GM19455 (cell line): ENCODE data around the gene VAMP8.
A peak's percentile ranks its signal among the peaks of the same experiment; 100 is the strongest.
"Not testable (repeated sequence)": the region's sequence is repeated elsewhere in the genome, so short reads cannot be mapped to it uniquely, and the experiment has no call there.

ENCODE experiments used
- ATAC-seq: cut with Tn5 transposase; IDR thresholded peaks from one replicate; pipeline ENCODE4 v1.9.1; 2021; ENCODE audit not compliant: unreplicated experiment

VAMP8 gene

DNA sequence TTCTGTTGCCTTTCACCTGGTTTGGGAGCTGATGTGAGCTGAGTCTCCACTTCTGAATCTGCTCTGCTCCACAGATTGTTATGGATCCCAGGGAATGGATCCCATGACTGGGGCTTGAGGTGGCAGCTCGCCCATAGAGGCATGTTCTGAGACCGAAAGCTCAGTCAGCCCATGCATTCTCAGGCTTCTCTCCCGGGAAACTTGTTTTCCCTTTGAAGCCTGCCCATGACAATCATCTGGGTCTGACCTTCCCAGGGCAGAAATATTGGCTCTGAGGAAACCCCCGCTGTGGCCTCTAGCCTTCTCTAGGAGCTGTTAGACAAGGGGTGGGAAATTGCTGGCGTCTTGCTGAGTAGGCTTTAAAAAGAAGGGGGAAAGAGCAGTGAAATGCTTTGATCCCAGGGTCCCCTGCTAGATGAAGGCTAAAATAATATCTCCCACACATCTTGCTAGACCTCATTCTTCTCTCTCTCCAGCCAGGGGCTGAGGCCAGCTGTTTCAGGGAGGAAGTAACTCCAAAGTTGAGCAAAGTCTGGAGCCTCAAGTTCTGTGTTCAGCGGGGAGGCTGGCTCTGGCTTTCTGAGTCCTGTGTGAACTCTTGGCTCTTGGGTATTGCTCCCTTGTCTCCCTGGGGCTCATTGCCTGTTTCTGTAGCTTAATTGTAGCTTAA is 2.0 kb downstream of the VAMP8 start:
- no peak for ATAC-seq

DNA sequence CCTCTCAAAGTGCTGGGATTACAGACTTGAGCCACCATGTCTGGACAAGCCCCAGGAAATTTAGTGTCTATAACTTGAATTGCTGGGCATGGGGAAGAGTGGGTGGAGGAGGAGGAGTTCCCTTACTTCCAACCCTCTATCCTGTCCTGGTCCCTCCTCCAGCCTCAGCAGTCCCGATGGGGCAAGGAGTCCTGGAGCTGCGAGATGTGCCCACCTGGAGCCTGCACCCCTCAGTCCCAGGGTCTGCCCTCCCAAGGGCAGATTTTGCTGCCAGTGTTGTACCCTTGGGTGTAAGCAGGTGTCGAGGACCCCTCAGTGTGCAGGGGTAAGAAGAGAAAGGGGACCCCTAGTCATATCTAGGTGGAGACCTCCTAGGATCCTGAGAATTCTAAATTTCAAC is 2.8 kb downstream of the VAMP8 start:
- no peak for ATAC-seq

- ATAC-seq, result no peak
Observed at GRCh38 chr2:85582492-85582891, 5.1 kb downstream of the VAMP8 start.

DNA sequence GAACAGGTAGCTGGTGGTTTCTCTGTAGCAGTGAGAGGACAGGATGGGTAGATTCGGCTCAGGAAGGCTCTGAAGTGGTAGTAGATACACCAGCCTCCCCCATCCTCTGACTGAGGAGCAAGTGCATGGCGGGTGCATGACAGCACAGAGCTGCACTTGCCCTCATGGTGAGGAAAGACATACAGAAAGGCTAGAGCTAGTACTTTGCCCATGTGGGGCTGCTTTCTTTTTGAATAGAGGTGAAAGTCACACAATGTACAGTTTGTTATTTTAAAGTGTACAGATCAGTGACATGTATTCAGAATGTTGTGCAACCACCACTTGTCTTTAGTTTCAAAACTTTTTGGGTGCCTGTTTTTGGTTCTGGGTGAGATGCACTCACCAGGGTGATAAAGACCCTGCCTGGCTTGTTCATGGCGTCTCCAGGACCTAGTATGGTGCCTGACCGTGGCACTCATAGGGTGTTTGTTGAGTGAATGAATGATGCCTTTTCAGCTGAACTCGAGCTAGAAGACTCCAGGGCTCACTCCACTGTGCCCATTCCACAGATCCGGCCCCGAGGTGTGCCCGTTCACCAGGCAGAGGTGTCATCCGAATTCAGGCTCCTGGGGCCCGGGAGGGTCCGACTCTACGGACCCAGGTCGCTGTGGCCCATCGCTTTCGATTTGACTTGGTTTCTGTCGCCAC is 6.4 kb downstream of the VAMP8 start:
- peak; percentile 20 for ATAC-seq

- ATAC-seq, result peak; percentile 72
Observed at GRCh38 chr2:85584354-85584856, 7.0 kb downstream of the VAMP8 start, which contains the start of gene VAMP5. Gene VAMP5, plus strand, starts transcription at chr2:85584431. Its CDS starts 60 bp downstream, at chr2:85584491.

GRCh38 chr2:85584857-85585780 is 7.7 kb downstream of the VAMP8 start:
- ATAC-seq, result peak; percentile 32

GRCh38 chr2:85585781-85586105 is 8.4 kb downstream of the VAMP8 start:
- ATAC-seq, result no peak

DNA sequence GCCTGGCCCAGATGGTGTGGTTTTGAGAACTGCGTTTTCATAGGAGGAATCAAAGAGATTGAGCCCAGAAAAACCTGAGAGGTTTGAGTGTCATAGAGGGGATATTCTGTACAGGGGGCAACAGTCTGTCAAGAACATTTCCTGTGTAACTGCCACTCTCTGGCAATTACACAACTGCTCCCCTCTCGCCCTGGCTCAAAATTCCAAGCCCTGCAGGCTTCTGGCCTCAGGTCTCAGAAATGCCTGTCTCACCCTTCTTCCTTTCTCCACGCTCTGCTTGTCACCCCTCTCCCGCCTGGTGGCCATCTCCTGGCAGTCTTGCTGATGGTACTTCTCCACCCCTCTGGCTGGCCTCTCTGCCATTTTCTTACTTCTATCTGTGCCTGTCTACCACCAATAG is 10.8 kb downstream of the VAMP8 start:
- no peak for ATAC-seq

DNA sequence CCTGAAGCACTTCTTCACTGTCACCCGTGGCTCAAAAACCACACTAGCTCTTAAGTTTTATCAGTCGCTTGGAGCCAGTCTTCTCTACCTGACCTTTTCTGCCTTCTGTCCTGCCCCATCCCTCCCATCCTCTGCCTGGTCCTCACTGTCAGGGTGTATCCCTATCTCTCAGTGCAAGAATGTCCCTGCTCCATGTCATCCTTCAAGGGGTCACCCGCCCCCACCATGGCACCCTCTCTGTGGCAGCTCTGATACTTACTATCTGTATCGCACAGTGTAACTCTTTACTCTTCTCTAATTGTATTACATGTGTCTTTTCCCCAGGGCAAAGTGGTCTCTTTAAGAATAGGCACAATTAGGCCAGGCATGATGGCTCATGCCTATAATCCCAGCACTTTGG is 11.3 kb downstream of the VAMP8 start:
- no peak for ATAC-seq

DNA sequence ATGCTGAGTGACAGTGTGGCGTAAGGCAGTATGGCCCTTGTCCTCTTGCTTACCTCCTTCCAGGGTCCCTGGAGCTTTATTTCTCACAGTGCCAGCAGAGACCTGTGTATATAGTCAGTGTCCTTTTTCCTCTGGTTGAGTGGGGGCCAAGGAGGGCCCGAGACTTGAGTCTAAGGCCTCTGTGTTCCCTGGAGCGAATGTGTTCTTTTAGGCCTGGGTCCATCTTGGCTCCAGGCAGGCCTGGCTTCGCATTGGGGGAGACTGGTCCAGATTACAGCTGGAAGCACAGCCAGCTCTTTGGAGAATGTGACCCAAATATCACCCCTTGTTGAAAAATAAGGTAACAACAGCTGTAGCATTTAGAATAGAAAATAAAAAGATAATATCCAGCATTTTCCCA is 11.8 kb downstream of the VAMP8 start:
- ATAC-seq, result no peak

DNA sequence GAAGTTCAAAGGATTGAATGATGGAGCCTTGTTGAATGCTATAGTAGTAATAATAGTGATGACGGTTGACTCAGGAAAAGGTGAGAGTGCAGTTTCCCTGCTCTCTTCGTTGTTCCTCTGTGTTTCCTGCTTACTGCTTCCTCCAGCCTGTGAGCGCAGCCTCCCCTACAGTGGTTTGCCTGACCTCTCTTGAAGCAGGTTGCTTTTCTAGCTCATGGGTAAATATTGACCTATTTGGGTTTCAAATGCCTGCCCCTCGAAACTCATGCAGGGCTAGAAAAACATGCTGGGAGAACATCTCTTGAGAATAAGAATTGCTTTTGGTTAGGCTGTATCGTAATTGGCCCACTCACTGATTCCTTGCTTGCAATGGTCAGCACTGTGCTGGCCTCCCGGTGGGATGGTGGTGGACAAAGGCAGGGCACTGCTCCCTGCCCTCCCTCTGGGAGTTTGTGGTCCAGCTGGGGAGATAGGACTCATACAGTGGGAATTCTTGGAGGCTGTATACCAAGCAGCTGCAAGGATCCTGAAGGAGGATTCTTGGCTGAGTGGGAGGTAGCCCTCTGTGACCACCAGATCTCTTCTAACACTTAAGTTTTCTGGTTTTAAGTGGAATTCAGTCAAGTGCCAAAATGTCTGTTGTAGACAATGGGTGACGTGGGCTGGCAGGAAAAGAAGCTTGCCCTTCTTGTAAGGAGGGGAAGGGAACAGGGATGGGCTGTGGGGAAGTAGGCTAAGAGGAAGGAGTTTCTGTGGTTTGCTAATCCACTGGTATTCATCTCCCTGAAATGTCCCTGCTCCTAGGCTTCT is 12.8 kb downstream of the VAMP8 start:
- no peak for ATAC-seq

DNA sequence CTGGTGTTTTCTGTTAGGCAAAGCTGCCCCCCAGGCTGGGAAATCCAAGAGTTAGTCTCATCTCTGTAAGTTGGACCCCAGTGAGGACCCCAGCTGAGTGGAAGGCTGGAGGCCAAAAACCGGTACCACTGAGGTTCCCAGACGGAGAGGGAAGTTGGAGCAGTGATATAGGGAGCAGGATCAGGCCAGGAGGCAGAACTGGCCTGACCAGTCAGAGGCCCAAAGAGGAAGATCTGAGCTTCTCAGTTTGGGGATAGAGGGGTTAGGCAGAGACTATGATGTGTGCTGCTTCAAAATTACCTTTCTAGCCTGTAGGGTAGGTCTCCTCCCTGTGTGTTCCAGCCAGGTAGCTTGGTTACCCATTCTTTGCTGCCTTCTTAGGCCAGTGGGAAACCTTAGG is 13.6 kb downstream of the VAMP8 start:
- ATAC-seq, result no peak

DNA sequence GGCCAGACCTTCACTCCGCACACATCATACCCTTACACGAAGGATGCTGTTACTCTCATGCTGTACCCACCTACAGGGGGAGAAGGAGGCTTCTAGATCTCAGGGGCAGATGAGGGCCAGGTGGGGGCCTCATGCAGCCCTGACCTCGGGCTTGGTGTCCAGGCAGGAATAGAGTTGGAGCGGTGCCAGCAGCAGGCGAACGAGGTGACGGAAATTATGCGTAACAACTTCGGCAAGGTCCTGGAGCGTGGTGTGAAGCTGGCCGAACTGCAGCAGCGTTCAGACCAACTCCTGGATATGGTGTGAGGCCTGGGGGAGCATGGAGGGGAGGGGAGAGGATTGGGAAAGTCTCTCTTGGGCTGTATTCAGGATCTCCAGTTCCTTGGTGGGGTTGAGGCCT is 14.2 kb downstream of the VAMP8 start:
- ATAC-seq, result no peak

DNA sequence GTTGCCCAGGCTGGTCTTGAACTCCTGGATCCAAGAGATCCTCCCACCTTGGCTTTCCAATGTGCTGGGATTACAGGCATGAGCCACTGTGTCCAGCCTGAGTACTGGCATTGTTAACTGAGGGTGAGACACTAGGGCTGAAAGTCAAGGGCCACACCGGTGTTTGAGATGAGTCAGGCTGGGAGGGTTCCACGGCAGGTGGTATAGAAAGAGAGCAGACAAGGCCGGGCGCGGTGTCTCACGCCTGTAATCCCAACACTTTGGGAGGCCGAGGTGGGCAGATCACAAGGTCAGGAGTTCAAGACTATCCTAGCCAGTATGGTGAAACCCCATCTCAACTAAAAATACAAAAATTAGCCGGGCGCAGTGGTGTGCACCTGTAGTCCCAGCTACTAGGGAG is 14.9 kb downstream of the VAMP8 start:
- not testable (repeated sequence) for ATAC-seq

GRCh38 chr2:85593023-85593422 is 15.6 kb downstream of the VAMP8 start:
- no peak for ATAC-seq

DNA sequence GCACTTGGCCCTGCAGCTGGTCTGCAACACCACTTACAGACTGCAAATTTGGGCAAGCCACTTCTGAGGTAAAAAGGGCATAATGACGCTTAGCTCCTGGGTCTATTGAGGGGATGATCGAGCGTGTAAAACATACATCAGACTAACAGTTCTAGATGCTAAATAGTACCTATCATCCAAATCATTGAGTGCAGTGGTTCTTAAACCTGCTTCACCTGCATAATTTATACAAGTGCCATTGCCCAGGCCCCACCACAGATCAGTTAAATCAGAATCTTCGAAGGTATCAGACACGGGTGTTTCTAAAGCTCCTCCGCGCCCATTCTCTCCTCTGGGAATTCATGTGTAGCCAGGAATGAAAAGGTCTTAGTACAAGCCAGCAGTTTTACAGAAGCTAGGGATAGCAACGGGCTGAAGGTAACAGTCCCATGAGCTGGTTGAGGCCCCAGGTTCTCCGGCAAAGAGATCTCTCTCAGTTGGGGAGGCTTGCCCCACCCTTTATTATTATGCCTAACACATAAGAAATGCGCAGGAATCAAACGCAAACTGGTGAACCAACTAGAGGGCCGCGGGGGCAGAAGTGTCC is 17.4 kb downstream of the VAMP8 start:
- ATAC-seq, result no peak

- ATAC-seq, result peak; percentile 99
Observed at GRCh38 chr2:85595301-85596025, 18.1 kb downstream of the VAMP8 start, which contains the start of gene RNF181. Gene RNF181, plus strand, starts transcription at chr2:85595745. Its CDS starts 19 bp downstream, at chr2:85595764.

GRCh38 chr2:85596026-85596333 is 18.6 kb downstream of the VAMP8 start:
- ATAC-seq, result no peak

DNA sequence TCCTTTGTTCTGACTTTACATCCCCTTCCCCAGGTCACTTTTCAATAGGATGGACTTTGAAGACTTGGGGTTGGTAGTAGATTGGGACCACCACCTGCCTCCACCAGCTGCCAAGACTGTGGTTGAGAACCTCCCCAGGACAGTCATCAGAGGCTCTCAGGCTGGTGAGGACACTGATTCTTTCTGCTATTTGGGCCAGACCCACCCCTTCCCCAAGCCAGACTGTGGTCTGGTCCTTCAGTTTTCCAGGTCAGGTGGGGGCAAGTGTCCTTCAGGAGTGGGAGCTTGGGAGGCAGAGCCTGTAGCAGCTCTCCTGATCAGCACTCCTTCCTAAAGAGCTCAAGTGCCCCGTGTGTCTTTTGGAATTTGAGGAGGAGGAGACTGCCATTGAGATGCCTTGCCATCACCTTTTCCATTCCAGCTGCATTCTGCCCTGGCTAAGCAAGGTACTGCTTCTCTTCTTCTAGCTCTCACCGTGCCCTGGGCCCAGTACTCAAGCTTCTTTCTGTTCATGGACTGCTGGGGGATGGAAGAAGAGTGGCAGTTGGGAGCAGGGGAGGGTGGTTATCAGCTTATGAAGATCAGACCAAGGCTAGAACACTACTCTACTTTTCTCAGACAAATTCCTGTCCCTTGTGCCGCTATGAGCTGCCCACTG is 19.2 kb downstream of the VAMP8 start:
- ATAC-seq, result no peak
